Calu3 (cell line): ENCODE measurements around the gene TCF4. TPM values are rescaled to one million over a fixed set of nuclear protein-coding genes. Genes with fewer than 3 reads are reported as not detected.

Source experiments
- BruUV-seq: library from RNA; stranded (reverse); fragments of 400-500 nt; replicated peaks from 2 replicates; lab custom pipeline; 2021; lab: Mats Ljungman, UMichigan
- CTCF ChIA-PET: fragments of 300-600 bp; sonication (Branson Sonifier 250); formaldehyde crosslinking; loops from one replicate; lab custom pipeline; 2022; ENCODE audit warnings: antibody characterized with exemption; lab: Charles Lee
- DNase-seq: peaks from one replicate; pipeline ENCODE4 v3.0.0; 2022
- H3K27ac Mint-ChIP-seq: one replicate; pipeline ENCODE4 v1.8.0; 2022; ENCODE audit warnings: mixed read lengths; ENCODE audit not compliant: unreplicated experiment
- H3K27me3 Mint-ChIP-seq: one replicate; pipeline ENCODE4 v1.8.0; 2022; ENCODE audit warnings: mixed read lengths; ENCODE audit not compliant: unreplicated experiment
- H3K36me3 Mint-ChIP-seq: one replicate; pipeline ENCODE4 v1.8.0; 2022; ENCODE audit warnings: mild to moderate bottlenecking, moderate library complexity, mixed read lengths; ENCODE audit not compliant: insufficient read depth, unreplicated experiment
- H3K4me1 Mint-ChIP-seq: one replicate; pipeline ENCODE4 v1.8.0; 2022; ENCODE audit warnings: mild to moderate bottlenecking, low read depth, mixed read lengths; ENCODE audit not compliant: unreplicated experiment
- H3K4me3 Mint-ChIP-seq: one replicate; pipeline ENCODE4 v1.8.0; 2022; ENCODE audit warnings: mild to moderate bottlenecking, low read depth, moderate library complexity, mixed read lengths; ENCODE audit not compliant: unreplicated experiment
- H3K9me3 Mint-ChIP-seq: one replicate; pipeline ENCODE4 v1.8.0; 2022; ENCODE audit warnings: low read depth, mixed read lengths; ENCODE audit not compliant: unreplicated experiment
- CTCF ChIP-seq: fragments of 200-600 bp; IDR thresholded peaks from one replicate; pipeline ENCODE4 v1.8.0; 2022; ENCODE audit warnings: antibody characterized with exemption; ENCODE audit not compliant: unreplicated experiment
- intact Hi-C: fragments of 100-400 bp; cut with micrococcal nuclease; formaldehyde crosslinking; loops from one replicate; pipeline ENCODE4 v1.10.0; 2022; ENCODE audit not compliant: unreplicated experiment
- total RNA-seq: library from RNA; stranded (reverse); gene quantifications from 2 replicates; pipeline ENCODE4 v1.2.3, GENCODE V29; 2022

Gene TCF4
- total RNA-seq, 1 experiment from 2014 or later, result 0.21 TPM

GRCh38 chr18:55477860-55478581, 110.0 kb downstream of the TCF4 start:
- H3K27me3 Mint-ChIP-seq, result no peaks in the 10 kb centered on the region
- H3K36me3 Mint-ChIP-seq, result no peaks in the 10 kb centered on the region
- H3K4me3 Mint-ChIP-seq, result peak overlapping the region; percentile 54
- TF ChIP-seq CTCF, result no peak
- intact Hi-C loops, result no loop called here
- H3K9me3 Mint-ChIP-seq, result no peaks in the 10 kb centered on the region
- H3K27ac Mint-ChIP-seq, result no peak overlapping the region
- BruUV-seq, result no TSS peak
- DNase-seq, result no peak
- H3K4me1 Mint-ChIP-seq, result no peaks in the 10 kb centered on the region
- CTCF ChIA-PET, result no interaction called here

- Mint-ChIP-seq H3K9me3 (no peaks in the 10 kb centered on the region), H3K36me3 (no peaks in the 10 kb centered on the region), H3K4me1 (no peaks in the 10 kb centered on the region), H3K27me3 (no peaks in the 10 kb centered on the region), H3K27ac (no peak overlapping the region), H3K4me3 (peak overlapping the region; percentile 54)
- no peak for TF ChIP-seq CTCF
- BruUV-seq, result no TSS peak
- peak; percentile 10 for DNase-seq
- CTCF ChIA-PET, result no interaction called here
- intact Hi-C loops, result no loop called here
Measured at GRCh38 chr18:55477499-55477859, 110.5 kb downstream of the TCF4 start.

DNA sequence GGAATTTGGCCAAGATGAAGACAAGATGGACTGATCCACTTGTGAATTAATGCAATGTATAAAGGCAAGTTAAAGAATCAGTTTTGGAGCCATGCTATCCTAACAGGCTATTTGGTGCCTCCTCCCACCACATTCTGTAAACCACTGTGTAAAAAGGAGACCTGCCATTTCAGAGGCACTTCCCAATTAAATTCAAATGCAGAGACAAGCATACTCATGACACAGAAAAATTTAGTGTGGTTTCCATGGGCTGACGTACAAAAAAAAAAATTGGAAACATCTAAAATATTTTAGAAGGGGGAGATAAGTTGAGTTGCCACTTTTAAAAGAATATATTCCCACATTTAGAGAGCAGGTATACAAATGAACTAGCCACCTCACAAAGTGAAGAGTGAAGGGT, 112.1 kb downstream of the TCF4 start:
- no peaks in the 10 kb centered on the region for H3K4me1 Mint-ChIP-seq
- no peak for TF ChIP-seq CTCF
- no peak overlapping the region for H3K27ac Mint-ChIP-seq
- CTCF ChIA-PET, result no interaction called here
- no peaks in the 10 kb centered on the region for H3K36me3 Mint-ChIP-seq
- no peaks in the 10 kb centered on the region for H3K9me3 Mint-ChIP-seq
- no peak for DNase-seq
- H3K4me3 Mint-ChIP-seq, result no peak overlapping the region
- H3K27me3 Mint-ChIP-seq, result no peaks in the 10 kb centered on the region
- no TSS peak for BruUV-seq
- intact Hi-C loops, result no loop called here

- intact Hi-C loops, result no loop called here
- Mint-ChIP-seq H3K4me3 (no peak overlapping the region), H3K27ac (no peak overlapping the region), H3K9me3 (no peaks in the 10 kb centered on the region), H3K4me1 (no peaks in the 10 kb centered on the region), H3K36me3 (no peaks in the 10 kb centered on the region), H3K27me3 (no peaks in the 10 kb centered on the region)
- CTCF ChIA-PET, result no interaction called here
- no peak for TF ChIP-seq CTCF
- no TSS peak for BruUV-seq
- no peak for DNase-seq
Measured at GRCh38 chr18:55475467-55475866, 112.5 kb downstream of the TCF4 start.
